OCI-LY7 (cell line): Measurements from ENCODE around the gene SLC1A3. TPM values are rescaled to one million over a fixed set of nuclear protein-coding genes. Genes with fewer than 3 reads are reported as not detected.

Experiments
- BruUV-seq: library from RNA; stranded (reverse); fragments of 400-500 nt; replicated peaks from 2 replicates; lab custom pipeline; 2021; lab: Mats Ljungman, UMichigan
- CTCF ChIA-PET: fragments of 300-600 bp; sonication (Branson Sonifier 250); formaldehyde crosslinking; loops from one replicate; lab custom pipeline; 2022; ENCODE audit warnings: antibody characterized with exemption; ENCODE audit not compliant: unreplicated experiment; lab: Charles Lee
- POLR2A ChIA-PET: fragments of 300-600 bp; sonication (Branson Sonifier 250); formaldehyde crosslinking; loops from one replicate; lab custom pipeline; 2022; ENCODE audit warnings: antibody characterized with exemption; lab: Charles Lee
- DNase-seq: peaks from one replicate; pipeline ENCODE4 v3.0.0-alpha.2; 2015; ENCODE audit warnings: low spot score
- H2AFZ ChIP-seq: fragments of 200-600 bp; sonication (generic), shearing (Covaris generic); 2 replicates; pipeline ENCODE4 v1.6.1; 2014; ENCODE audit warnings: mild to moderate bottlenecking, antibody characterized with exemption, low read length, moderate library complexity
- H3K27ac ChIP-seq: fragments of 200-600 bp; sonication (generic); 2 replicates; pipeline ENCODE4 v1.5.1; 2014; ENCODE audit warnings: mixed run types, low read depth, mild to moderate bottlenecking, moderate library complexity, low read length, inconsistent platforms; ENCODE audit not compliant: poor library complexity, severe bottlenecking
- H3K36me3 ChIP-seq: fragments of 200-600 bp; sonication (generic); 2 replicates; pipeline ENCODE4 v1.6.1; 2014; ENCODE audit warnings: mild to moderate bottlenecking, antibody characterized with exemption, low read length, moderate library complexity, mixed read lengths; ENCODE audit not compliant: insufficient read depth
- H3K4me1 ChIP-seq: fragments of 200-600 bp; sonication (generic); 2 replicates; pipeline ENCODE4 v1.5.1; 2014; ENCODE audit warnings: mild to moderate bottlenecking, low read length; ENCODE audit not compliant: insufficient read depth, poor library complexity, severe bottlenecking
- H3K4me2 ChIP-seq: fragments of 200-600 bp; sonication (generic); 2 replicates; pipeline ENCODE4 v1.6.1; 2014; ENCODE audit warnings: mild to moderate bottlenecking, low read length
- H3K4me3 ChIP-seq: fragments of 200-600 bp; sonication (generic); 2 replicates; pipeline ENCODE4 v1.5.1; 2014; ENCODE audit warnings: mild to moderate bottlenecking, low read depth, low read length; ENCODE audit not compliant: poor library complexity, severe bottlenecking
- H3K79me2 ChIP-seq: fragments of 200-600 bp; sonication (generic); 2 replicates; pipeline ENCODE4 v1.6.1; 2016; ENCODE audit warnings: low read depth, mild to moderate bottlenecking, low read length, moderate library complexity, mixed read lengths; ENCODE audit not compliant: insufficient read depth
- H3K9me2 ChIP-seq: fragments of 200-600 bp; sonication (generic); 2 replicates; pipeline ENCODE4 v1.6.1; 2016; ENCODE audit warnings: mild to moderate bottlenecking, low read length, mixed read lengths; ENCODE audit not compliant: insufficient read depth
- H3K9me3 ChIP-seq: fragments of 200-600 bp; sonication (generic); 2 replicates; pipeline ENCODE4 v1.6.1; 2014; ENCODE audit warnings: mild to moderate bottlenecking, mixed run types, low read length, mixed read lengths
- H4K20me1 ChIP-seq: fragments of 200-600 bp; sonication (generic); 2 replicates; pipeline ENCODE4 v1.6.1; 2014; ENCODE audit warnings: mild to moderate bottlenecking, antibody characterized with exemption, low read length, moderate library complexity, mixed read lengths; ENCODE audit not compliant: insufficient read depth
- CTCF ChIP-seq: fragments of 200-600 bp; sonication (generic); conservative IDR thresholded peaks from 2 replicates; pipeline ENCODE4 v1.5.1; 2014; ENCODE audit warnings: mild to moderate bottlenecking, antibody characterized with exemption, low read length, moderate library complexity, mixed read lengths
- EZH2phosphoT487 ChIP-seq: fragments of 200-600 bp; sonication (generic); IDR thresholded peaks from 2 replicates; pipeline ENCODE4 v1.6.1; 2018; ENCODE audit warnings: low read depth, borderline replicate concordance, mild to moderate bottlenecking, mixed run types, antibody characterized with exemption, low read length, moderate library complexity, mixed read lengths
- intact Hi-C: fragments of 100-400 bp; cut with micrococcal nuclease; formaldehyde crosslinking; loops from one replicate; pipeline ENCODE4 v1.10.0; 2022; ENCODE audit not compliant: unreplicated experiment
- small RNA-seq: library from RNA; depleted of rRNA; stranded (forward); fragments of <200 nt; gene quantifications from one replicate; pipeline ENCODE3, GENCODE V24; 2014
- total RNA-seq, 2 experiments: library from RNA; depleted of rRNA in 1 of 2; stranded (reverse); fragments of >200 nt in 1 of 2; shearing (Covaris generic) in 1 of 2; gene quantifications; 2 replicates each; pipeline ENCODE4 v1.2.3, GENCODE V29; 2014 to 2022

SLC1A3 gene
- total RNA-seq, 2 experiments from 2014 or later: not detected

GRCh38 chr5:36734422-36734821 lies 128.0 kb downstream of the SLC1A3 start:
- H3K4me1 ChIP-seq: no peaks in the 10 kb centered on the region
- no peaks in the 10 kb centered on the region for H3K36me3 ChIP-seq
- POLR2A ChIA-PET: interaction anchor here (0.6 to 1.4 kb wide), 3 partner anchors 10 to 30 kb away, joined by 3 to 4 read pairs (median 3); no protein-coding TSS in a partner anchor
- H3K27ac ChIP-seq: no peak overlapping the region
- no peak overlapping the region for H3K4me3 ChIP-seq
- BruUV-seq: no TSS peak
- no peaks in the 10 kb centered on the region for H3K9me2 ChIP-seq
- H2AFZ ChIP-seq: no peak overlapping the region
- intact Hi-C loops: no loop called here
- no peaks in the 10 kb centered on the region for H3K9me3 ChIP-seq
- CTCF ChIA-PET: no interaction called here
- DNase-seq: peak; percentile 31
- no peak overlapping the region for H3K4me2 ChIP-seq
- no peaks in the 10 kb centered on the region for H4K20me1 ChIP-seq
- TF ChIP-seq CTCF (peak; percentile 47), EZH2phosphoT487 (no peak)
- no peaks in the 10 kb centered on the region for H3K79me2 ChIP-seq

- H3K4me2 ChIP-seq: no peak overlapping the region
- no TSS peak for BruUV-seq
- no peaks in the 10 kb centered on the region for H3K9me3 ChIP-seq
- intact Hi-C loops: no loop called here
- H4K20me1 ChIP-seq: no peaks in the 10 kb centered on the region
- DNase-seq: no peak
- H2AFZ ChIP-seq: no peak overlapping the region
- no peak overlapping the region for H3K27ac ChIP-seq
- H3K79me2 ChIP-seq: no peaks in the 10 kb centered on the region
- H3K36me3 ChIP-seq: no peaks in the 10 kb centered on the region
- CTCF ChIA-PET: no interaction called here
- POLR2A ChIA-PET: interaction anchor here (0.6 to 0.7 kb wide), 3 partner anchors 155 to 230 kb away, joined by 3 to 5 read pairs (median 4); no protein-coding TSS in a partner anchor
- no peaks in the 10 kb centered on the region for H3K4me1 ChIP-seq
- H3K9me2 ChIP-seq: no peaks in the 10 kb centered on the region
- no peak overlapping the region for H3K4me3 ChIP-seq
- TF ChIP-seq CTCF: no peak
- no peak for TF ChIP-seq EZH2phosphoT487
These were observed 129.5 kb downstream of the SLC1A3 start for GRCh38 chr5:36735891-36736290.

Small RNA genes lying within 50 kb of the gene (small RNA-seq; reads per million reads assigned to genes)
- not detected for gene AC010631.1
